Measurements from ENCODE around the gene NOL12.

NOL12 gene

GRCh38 chr22:37640591-37641560, 45.3 kb upstream of the NOL12 start:
- peak overlapping the region; percentile 73 for H3K27ac ChIP-seq
- TF ChIP-seq ZFX (IDR thresholded peaks at IDR 0.05; ENCODE audit: borderline replicate concordance) (no peak), CTCF (IDR thresholded peaks at IDR 0.05) (no peak)

- H3K27ac ChIP-seq: no peak overlapping the region
- TF ChIP-seq CTCF (IDR thresholded peaks at IDR 0.05): no peak
- no peak for TF ChIP-seq ZFX (IDR thresholded peaks at IDR 0.05; ENCODE audit: borderline replicate concordance)
Measured at GRCh38 chr22:37641561-37641949, 44.6 kb upstream of the NOL12 start.

GRCh38 chr22:37643225-37643847, 42.8 kb upstream of the NOL12 start:
- no peak overlapping the region for H3K27ac ChIP-seq
- TF ChIP-seq CTCF (IDR thresholded peaks at IDR 0.05) (peak; percentile 96), ZFX (IDR thresholded peaks at IDR 0.05; ENCODE audit: borderline replicate concordance) (no peak)

- H3K27ac ChIP-seq: no peak overlapping the region
- TF ChIP-seq CTCF (IDR thresholded peaks at IDR 0.05) (no peak), ZFX (IDR thresholded peaks at IDR 0.05; ENCODE audit: borderline replicate concordance) (no peak)
Measured at GRCh38 chr22:37647317-37647716, 38.8 kb upstream of the NOL12 start.

- H3K27ac ChIP-seq: no peak overlapping the region
- TF ChIP-seq CTCF (IDR thresholded peaks at IDR 0.05) (no peak), ZFX (IDR thresholded peaks at IDR 0.05; ENCODE audit: borderline replicate concordance) (no peak)
Measured at GRCh38 chr22:37647928-37648327, 38.2 kb upstream of the NOL12 start.

- TF ChIP-seq ZFX (IDR thresholded peaks at IDR 0.05; ENCODE audit: borderline replicate concordance) (no peak), CTCF (IDR thresholded peaks at IDR 0.05) (no peak)
- no peak overlapping the region for H3K27ac ChIP-seq
Measured at GRCh38 chr22:37650463-37651136, 35.5 kb upstream of the NOL12 start.

Measured in 22Rv1 (cell line).